GM21447 (cell line): Measurements from ENCODE around the gene LRRC4C.
"Not testable (repeated sequence)": the region's sequence is repeated elsewhere in the genome, so short reads cannot be mapped to it uniquely, and the experiment has no call there.

Experiments used
- ATAC-seq: cut with Tn5 transposase; IDR thresholded peaks from one replicate; pipeline ENCODE4 v1.9.1; 2021; ENCODE audit not compliant: unreplicated experiment

Gene LRRC4C

GRCh38 chr11:40522080-40522479 is 937.4 kb downstream of the LRRC4C start:
- not testable (repeated sequence) for ATAC-seq

- no peak for ATAC-seq
Measured at GRCh38 chr11:40517122-40517521, 942.3 kb downstream of the LRRC4C start.

- no peak for ATAC-seq
Measured at GRCh38 chr11:40514124-40514523, 945.3 kb downstream of the LRRC4C start.

GRCh38 chr11:40513281-40513680 is 946.2 kb downstream of the LRRC4C start:
- no peak for ATAC-seq

DNA sequence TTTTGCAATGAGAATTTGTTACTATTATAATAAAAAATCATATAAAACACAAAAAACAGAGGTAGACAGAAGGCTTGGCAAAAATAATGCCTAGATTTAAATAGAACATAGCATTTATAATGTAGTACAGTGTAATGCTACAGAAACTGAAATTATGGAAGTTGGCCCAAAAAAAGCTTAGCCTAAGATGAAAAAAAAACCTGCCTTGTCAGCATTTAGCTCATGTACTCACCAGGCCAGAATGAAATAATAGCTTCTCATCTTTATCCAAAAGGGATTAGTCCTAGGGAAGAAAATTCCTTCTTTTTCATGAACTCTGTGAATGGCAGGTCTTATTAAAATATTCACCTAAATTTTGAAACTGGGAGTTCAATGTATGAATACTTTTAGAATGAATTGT is 951.1 kb downstream of the LRRC4C start:
- no peak for ATAC-seq

GRCh38 chr11:40506226-40506625 is 953.2 kb downstream of the LRRC4C start:
- ATAC-seq: no peak

- ATAC-seq: no peak
Measured at GRCh38 chr11:40491341-40491740, 968.1 kb downstream of the LRRC4C start.

GRCh38 chr11:40467771-40468170 is 991.7 kb downstream of the LRRC4C start:
- no peak for ATAC-seq

DNA sequence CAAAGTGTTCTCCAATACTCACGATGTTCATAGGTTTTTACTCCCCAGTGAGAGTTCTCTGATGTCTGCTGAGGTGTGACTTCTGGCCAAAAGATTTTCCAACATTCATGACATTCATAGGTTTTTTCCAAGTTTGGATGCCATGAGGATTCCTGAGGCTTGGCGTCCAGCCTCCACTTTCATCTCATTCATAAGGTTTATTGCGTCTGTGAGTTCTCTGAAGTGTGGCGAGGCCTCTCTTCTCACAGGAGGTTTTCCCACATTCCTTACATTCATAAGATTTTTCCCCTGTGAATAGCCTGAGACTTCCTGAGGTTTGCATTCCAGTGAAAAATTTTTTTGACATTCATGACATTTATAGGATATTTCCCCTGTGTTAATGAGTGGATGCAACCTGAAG is 1014.1 kb downstream of the LRRC4C start:
- ATAC-seq: no peak

GRCh38 chr11:40444151-40444550 is 1015.3 kb downstream of the LRRC4C start:
- ATAC-seq: no peak

- no peak for ATAC-seq
Measured at GRCh38 chr11:40435344-40435743, 1024.1 kb downstream of the LRRC4C start.

- no peak for ATAC-seq
Measured at GRCh38 chr11:40434926-40435325, 1024.5 kb downstream of the LRRC4C start.

DNA sequence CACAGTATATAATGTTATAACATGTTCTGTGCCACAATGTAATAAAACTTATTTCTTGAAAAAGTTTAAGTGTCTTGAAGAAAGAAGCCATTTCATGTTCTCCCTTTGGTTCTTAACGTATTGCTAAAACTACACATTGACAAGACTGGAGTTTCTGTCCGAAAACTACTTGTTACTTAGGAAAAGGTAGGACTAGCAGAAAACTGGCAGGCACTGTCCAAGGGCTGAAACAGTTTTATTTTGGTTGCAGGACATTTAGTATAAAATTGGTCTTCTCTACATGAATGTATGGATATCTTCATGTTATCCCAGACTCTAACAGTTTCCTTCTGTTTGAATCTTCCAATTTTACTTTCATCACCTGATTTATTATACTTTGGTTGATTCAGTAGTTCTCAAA is 1027.1 kb downstream of the LRRC4C start:
- ATAC-seq: no peak

GRCh38 chr11:40425168-40425567 is 1034.3 kb downstream of the LRRC4C start:
- no peak for ATAC-seq

GRCh38 chr11:40421208-40421981 is 1038.1 kb downstream of the LRRC4C start:
- no peak for ATAC-seq

DNA sequence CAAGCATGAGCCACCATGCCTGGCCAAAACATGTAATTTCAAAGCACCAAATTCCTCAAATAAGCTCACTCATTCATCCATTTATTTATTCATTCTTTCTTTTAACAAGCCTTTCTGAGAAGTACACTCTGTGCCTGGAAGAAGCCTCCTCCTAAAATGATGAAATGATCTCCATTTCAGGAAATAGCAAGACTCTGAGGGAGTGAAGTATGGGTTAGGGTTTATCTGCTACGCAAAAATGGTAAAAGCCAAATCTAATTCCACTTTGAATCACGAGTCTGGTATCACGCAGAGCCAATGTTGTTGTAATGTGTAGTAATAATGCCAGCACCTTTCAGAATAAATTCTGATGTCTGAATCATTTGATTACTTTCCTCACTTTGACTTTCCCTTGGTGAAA is 1041.8 kb downstream of the LRRC4C start:
- no peak for ATAC-seq

GRCh38 chr11:40407355-40407754 is 1052.1 kb downstream of the LRRC4C start:
- ATAC-seq: no peak

GRCh38 chr11:40405614-40406013 is 1053.8 kb downstream of the LRRC4C start:
- no peak for ATAC-seq

GRCh38 chr11:40403321-40403720 is 1056.1 kb downstream of the LRRC4C start:
- no peak for ATAC-seq

GRCh38 chr11:40401132-40401853 is 1058.2 kb downstream of the LRRC4C start:
- no peak for ATAC-seq

- no peak for ATAC-seq
Measured at GRCh38 chr11:40397141-40397540, 1062.3 kb downstream of the LRRC4C start.

- no peak for ATAC-seq
Measured at GRCh38 chr11:40393511-40393910, 1065.9 kb downstream of the LRRC4C start.
